ENCODE data around the gene POLD1. TPM values are rescaled to one million over a fixed set of nuclear protein-coding genes. Genes with fewer than 3 reads are reported as not detected.

Gene POLD1
- total RNA-seq, 2 donors from 2014 or later: 106 to 127 TPM

DNA sequence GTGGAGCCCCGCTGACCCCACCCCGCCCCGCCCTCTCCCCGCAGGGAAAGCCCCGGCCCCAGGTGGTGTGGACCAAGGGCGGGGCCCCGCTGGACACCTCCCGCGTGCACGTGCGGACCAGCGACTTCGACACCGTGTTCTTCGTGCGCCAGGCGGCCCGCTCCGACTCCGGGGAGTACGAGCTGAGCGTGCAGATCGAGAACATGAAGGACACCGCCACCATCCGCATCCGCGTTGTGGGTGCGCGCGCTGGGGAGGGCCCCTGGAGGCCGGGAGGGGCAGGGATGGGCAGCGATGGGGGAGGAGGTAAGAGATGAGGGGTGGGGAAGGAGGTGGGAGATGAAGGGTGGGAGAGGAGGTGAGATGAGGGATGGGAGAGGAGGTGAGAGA, 74.9 kb downstream of the POLD1 start:
- Mint-ChIP-seq H3K4me1 (no peaks in the 10 kb centered on the region), H3K4me3 (no peak overlapping the region), H3K27me3 (ENCODE audit: insufficient read depth) (peaks cover 14% of the 10 kb centered on the region), H3K27ac (no peak overlapping the region), H3K36me3 (ENCODE audit: low read depth) (no peaks in the 10 kb centered on the region), H3K9me3 (no peaks in the 10 kb centered on the region)
- no peaks in the 10 kb centered on the region for H3K9me3 ChIP-seq (ENCODE audit: control insufficient read depth, low read length)
- 80 to 89% methylated on average over 1 to 32 of the region's 32 CpGs for WGBS, 2 experiments (ENCODE audit: insufficient coverage in 1 of 2, insufficient read length in 1 of 2)
- H3K27ac ChIP-seq (ENCODE audit: low read depth, low read length): no peak overlapping the region
- no peak overlapping the region for H3K9ac ChIP-seq (ENCODE audit: extremely low read depth, low read length, poor library complexity, severe bottlenecking)
- DNase-seq: no peak
- H3K36me3 ChIP-seq (ENCODE audit: control insufficient read depth, insufficient read depth, low read length): no peaks in the 10 kb centered on the region
- H3K27me3 ChIP-seq (ENCODE audit: control insufficient read depth, insufficient read depth, low read length, poor library complexity, severe bottlenecking): no peaks in the 10 kb centered on the region
- no peak overlapping the region for H3K4me3 ChIP-seq (ENCODE audit: low read length)
- TF ChIP-seq, protein P1, sequence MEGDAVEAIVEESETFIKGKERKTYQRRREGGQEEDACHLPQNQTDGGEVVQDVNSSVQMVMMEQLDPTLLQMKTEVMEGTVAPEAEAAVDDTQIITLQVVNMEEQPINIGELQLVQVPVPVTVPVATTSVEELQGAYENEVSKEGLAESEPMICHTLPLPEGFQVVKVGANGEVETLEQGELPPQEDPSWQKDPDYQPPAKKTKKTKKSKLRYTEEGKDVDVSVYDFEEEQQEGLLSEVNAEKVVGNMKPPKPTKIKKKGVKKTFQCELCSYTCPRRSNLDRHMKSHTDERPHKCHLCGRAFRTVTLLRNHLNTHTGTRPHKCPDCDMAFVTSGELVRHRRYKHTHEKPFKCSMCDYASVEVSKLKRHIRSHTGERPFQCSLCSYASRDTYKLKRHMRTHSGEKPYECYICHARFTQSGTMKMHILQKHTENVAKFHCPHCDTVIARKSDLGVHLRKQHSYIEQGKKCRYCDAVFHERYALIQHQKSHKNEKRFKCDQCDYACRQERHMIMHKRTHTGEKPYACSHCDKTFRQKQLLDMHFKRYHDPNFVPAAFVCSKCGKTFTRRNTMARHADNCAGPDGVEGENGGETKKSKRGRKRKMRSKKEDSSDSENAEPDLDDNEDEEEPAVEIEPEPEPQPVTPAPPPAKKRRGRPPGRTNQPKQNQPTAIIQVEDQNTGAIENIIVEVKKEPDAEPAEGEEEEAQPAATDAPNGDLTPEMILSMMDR (conservative IDR thresholded peaks at IDR 0.05): no peak
- no peaks in the 10 kb centered on the region for H3K4me1 ChIP-seq (ENCODE audit: control insufficient read depth, insufficient read depth, low read length)

DNA sequence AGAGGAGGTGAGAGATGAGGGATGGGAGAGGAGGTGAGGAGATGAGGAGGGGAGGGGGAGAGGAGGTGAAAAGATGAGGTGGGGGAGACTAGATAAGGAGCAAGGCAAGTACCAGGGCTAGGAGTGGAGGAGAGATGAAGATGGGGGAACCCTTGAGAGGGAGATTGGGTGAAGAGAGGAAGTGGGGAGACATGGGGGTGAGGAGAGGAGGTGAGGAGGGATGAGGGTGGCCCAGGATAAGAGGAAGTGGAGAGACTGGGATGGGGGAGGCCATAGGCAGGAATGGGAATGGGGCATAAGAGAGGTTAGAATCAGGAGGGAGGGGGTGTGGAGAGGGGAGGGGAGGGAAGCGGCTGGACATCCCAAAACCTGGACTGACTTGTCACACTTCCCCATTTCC, 75.5 kb downstream of the POLD1 start:
- no peaks in the 10 kb centered on the region for H3K27me3 ChIP-seq (ENCODE audit: control insufficient read depth, insufficient read depth, low read length, poor library complexity, severe bottlenecking)
- Mint-ChIP-seq H3K4me1 (no peaks in the 10 kb centered on the region), H3K27ac (no peak overlapping the region), H3K9me3 (no peaks in the 10 kb centered on the region), H3K4me3 (no peak overlapping the region), H3K27me3 (ENCODE audit: insufficient read depth) (peaks cover 14% of the 10 kb centered on the region), H3K36me3 (ENCODE audit: low read depth) (no peaks in the 10 kb centered on the region)
- H3K4me1 ChIP-seq (ENCODE audit: control insufficient read depth, insufficient read depth, low read length): no peaks in the 10 kb centered on the region
- H3K9ac ChIP-seq (ENCODE audit: extremely low read depth, low read length, poor library complexity, severe bottlenecking): no peak overlapping the region
- no peaks in the 10 kb centered on the region for H3K9me3 ChIP-seq (ENCODE audit: control insufficient read depth, low read length)
- no peak overlapping the region for H3K4me3 ChIP-seq (ENCODE audit: low read length)
- TF ChIP-seq, protein P1 (conservative IDR thresholded peaks at IDR 0.05): no peak
- 83 to 100% methylated on average over 1 of the region's 1 CpG for WGBS, 2 experiments (ENCODE audit: insufficient coverage in 1 of 2, insufficient read length in 1 of 2)
- no peaks in the 10 kb centered on the region for H3K36me3 ChIP-seq (ENCODE audit: control insufficient read depth, insufficient read depth, low read length)
- DNase-seq: no peak
- H3K27ac ChIP-seq (ENCODE audit: low read depth, low read length): no peak overlapping the region

DNA sequence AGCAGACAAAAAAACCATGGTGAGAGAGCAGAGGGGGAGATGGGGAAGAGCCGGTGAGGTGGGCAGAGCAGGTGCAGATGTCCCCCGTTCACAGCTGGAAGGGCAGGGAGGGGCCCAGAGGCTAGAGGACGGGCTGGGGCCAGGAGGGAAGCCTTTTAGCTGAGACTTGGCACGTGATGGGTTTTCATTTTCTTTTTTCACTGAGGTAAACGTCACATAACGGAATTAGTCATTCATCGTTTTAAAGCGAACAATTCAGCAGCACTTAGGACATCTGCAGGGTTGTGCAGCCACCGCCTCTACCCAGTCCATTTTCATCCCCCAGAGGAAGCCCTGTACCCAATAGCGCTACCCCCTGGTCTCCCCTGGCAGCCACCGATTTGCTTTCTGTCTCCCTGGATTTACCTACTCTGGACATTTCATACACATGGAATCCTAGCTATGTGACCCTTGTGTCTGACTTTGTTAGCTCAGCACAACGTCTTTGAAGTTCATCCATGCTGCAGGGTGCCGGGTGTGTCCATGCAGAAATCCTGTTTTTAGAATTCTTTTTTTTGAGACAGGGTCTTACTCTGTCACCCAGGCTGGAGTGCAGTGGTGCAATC, 76.1 kb downstream of the POLD1 start:
- Mint-ChIP-seq H3K9me3 (no peaks in the 10 kb centered on the region), H3K4me1 (no peaks in the 10 kb centered on the region), H3K36me3 (ENCODE audit: low read depth) (no peaks in the 10 kb centered on the region), H3K4me3 (no peak overlapping the region), H3K27me3 (ENCODE audit: insufficient read depth) (peaks cover 12% of the 10 kb centered on the region), H3K27ac (no peak overlapping the region)
- H3K4me1 ChIP-seq (ENCODE audit: control insufficient read depth, insufficient read depth, low read length): no peaks in the 10 kb centered on the region
- H3K27ac ChIP-seq (ENCODE audit: low read depth, low read length): no peak overlapping the region
- DNase-seq: no peak
- no peak overlapping the region for H3K9ac ChIP-seq (ENCODE audit: extremely low read depth, low read length, poor library complexity, severe bottlenecking)
- no peak overlapping the region for H3K4me3 ChIP-seq (ENCODE audit: low read length)
- no peaks in the 10 kb centered on the region for H3K9me3 ChIP-seq (ENCODE audit: control insufficient read depth, low read length)
- H3K36me3 ChIP-seq (ENCODE audit: control insufficient read depth, insufficient read depth, low read length): no peaks in the 10 kb centered on the region
- H3K27me3 ChIP-seq (ENCODE audit: control insufficient read depth, insufficient read depth, low read length, poor library complexity, severe bottlenecking): no peaks in the 10 kb centered on the region
- TF ChIP-seq, protein P1 (conservative IDR thresholded peaks at IDR 0.05): no peak
- 75 to 78% methylated on average over 13 of the region's 13 CpGs for WGBS, 2 experiments (ENCODE audit: insufficient coverage in 1 of 2, insufficient read length in 1 of 2)
